Measurements from ENCODE around the gene ANKRD11.
"Not testable (repeated sequence)": the region's sequence is repeated elsewhere in the genome, so short reads cannot be mapped to it uniquely, and the experiment has no call there.

ANKRD11 gene

DNA sequence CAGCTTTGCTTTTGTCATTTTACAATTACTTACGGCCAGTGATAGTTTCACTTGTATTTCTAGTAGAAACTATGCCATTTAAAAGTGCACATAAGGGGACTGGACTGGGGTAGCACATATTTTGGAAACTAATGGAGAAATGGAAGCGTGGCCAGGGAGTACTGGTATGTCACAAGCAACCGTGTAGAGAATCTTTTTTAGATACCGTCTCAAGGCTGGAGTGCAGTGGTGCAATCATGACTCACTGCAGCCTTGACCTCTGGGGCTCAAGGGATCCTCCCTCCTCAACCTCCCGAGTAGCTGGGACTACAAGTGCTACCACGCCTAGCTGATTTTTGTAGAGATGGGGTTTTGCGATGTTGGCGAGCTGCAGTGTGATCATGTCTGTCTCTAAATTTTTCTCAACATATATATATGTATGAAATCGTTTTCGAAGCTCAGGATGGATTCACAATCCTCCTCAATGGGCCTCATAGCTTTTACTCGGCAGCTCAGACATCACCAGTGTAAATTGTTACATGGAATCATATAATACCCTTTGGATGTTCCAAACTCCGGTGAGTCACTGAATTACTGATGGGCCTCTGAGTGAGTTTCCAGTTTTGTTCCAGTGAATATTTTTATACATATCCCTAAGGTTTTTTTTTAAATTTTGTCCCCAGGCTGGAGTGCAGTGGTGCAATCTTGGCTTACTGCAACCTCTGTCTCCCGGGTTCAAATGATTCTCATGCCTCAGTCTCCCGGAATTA lies 221.2 kb downstream of the ANKRD11 start:
- no peak for DNase-seq (ENCODE audit: low read depth in 3 of 3)

DNA sequence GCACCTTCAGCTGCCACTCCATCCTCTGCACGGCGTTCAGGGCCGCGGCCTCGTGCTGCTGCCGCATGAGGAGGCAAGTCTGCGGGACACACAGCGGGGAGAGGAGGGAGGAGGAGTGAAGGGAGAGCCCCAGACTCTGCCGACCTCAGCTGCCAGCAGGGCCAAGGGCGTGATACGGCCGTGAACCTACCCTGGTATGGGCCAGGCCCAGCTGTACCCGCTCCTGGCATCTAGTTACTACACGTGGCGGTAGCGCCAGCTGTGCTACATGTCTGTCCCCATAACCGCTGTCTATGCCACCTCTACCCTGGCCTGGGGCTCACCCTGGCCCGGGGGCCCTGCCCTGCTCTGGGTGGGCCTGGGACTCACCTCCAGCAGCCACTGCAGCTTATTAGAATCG lies 221.8 kb downstream of the ANKRD11 start:
- DNase-seq (ENCODE audit: low read depth in 3 of 3) = no peak

DNA sequence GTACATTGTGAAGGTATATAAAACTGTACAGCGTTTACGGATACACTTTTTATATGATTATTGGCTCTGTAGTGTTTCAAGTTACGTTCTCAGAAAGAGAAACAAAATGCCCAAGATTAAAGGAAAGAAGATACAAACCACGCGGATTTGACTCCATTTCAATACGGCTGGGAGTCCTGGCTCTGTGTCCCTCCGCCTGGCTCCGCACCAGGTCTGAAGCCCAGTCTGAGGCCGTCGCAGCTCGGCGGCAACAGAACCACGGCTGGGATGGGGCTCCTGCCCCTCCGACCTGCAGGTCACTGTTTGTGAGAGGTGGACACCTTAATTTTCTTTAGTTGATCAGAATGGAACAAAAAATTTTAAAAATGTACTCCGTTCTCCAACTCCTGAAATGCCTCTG lies 222.6 kb downstream of the ANKRD11 start:
- DNase-seq (ENCODE audit: low read depth in 3 of 3) = not testable (repeated sequence)

DNA sequence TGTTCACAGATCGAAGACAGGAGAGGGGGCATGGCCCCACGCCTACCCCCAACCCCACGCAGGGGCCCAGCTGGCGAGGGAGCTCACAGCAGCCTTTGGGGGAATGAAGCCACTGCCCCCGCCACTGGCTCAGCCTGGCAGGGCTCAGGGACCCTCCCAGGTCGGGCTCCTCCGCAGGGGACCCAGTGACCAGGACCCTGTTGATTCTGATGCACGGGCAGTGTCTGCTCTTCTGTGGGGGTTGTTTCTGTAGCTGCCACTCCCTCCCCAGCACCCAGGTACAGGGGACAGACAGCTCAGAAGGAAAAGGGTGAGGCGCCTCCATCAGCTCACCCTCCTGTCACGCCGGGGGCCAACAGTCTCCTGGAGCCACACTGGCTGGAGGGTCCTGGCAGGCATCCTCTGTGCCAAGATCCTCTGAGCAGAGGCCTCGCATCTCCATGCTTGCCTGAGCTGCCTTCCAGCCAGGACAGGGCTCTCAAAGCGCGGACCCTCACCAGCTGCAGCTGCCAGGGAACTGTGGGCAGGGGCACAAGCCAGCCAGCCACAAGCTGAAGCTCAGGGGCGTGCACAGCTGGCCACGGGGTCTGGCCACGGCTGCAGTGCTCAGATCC lies 223.7 kb downstream of the ANKRD11 start:
- DNase-seq (ENCODE audit: low read depth in 3 of 3) = no peak

DNA sequence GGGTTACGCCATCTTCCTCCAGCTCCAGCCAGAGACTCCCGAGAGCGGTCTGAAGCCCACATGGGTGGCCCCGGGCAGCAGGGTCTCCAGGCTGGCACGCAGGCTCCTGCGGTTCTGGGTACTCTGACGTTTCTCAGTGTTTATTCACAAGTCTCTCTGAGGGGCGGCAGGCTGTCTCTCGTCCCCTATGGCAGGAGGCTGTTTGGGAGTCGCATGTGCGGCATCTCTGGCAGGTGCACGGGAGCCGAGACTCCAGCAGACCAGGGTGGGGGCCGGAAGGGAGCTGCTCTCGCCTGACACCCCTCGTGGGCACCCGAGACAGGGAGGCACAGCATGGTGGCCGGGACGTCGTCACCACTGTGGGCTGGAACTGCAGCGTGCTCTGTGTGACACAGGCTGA lies 224.7 kb downstream of the ANKRD11 start:
- no peak for DNase-seq (ENCODE audit: low read depth in 3 of 3)

DNA sequence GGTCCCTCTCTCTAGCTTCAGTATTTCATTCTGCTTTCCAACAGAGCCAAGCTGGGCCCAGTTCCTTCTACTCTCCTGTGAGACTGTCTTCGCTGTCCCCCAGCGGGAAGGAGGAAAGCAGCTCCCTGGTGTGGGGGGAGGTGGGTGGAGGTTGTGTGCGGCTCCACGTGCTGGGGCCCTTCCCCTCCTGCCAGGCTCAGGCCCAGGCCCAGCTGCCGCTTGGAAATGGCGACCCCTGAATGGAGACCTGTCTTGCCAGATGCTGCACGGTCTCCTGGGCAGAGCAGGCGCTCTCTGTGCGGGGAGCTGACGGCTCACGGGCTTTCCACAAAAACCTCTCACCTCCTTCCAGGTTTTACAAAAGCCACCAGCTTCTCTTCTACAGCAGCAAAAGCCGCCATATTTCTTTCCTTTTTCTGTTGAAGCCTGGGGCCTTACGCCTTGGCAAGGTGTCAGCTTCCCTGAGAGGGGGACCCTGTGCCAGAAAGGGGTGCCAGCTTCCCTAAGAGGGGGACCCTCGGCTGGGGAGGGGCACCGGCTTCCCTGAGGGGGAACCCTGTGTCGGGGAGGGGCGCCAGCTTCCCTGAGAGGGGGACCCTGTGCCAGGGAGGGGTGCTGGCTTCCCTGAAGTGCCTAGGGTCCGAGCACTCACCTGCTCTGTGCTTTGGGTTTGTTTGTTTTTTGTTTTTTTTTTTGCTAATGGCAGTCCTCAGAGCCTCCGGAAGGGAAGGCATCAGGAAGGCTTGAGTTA lies 225.4 kb downstream of the ANKRD11 start:
- DNase-seq (ENCODE audit: low read depth in 3 of 3) = no peak

DNA sequence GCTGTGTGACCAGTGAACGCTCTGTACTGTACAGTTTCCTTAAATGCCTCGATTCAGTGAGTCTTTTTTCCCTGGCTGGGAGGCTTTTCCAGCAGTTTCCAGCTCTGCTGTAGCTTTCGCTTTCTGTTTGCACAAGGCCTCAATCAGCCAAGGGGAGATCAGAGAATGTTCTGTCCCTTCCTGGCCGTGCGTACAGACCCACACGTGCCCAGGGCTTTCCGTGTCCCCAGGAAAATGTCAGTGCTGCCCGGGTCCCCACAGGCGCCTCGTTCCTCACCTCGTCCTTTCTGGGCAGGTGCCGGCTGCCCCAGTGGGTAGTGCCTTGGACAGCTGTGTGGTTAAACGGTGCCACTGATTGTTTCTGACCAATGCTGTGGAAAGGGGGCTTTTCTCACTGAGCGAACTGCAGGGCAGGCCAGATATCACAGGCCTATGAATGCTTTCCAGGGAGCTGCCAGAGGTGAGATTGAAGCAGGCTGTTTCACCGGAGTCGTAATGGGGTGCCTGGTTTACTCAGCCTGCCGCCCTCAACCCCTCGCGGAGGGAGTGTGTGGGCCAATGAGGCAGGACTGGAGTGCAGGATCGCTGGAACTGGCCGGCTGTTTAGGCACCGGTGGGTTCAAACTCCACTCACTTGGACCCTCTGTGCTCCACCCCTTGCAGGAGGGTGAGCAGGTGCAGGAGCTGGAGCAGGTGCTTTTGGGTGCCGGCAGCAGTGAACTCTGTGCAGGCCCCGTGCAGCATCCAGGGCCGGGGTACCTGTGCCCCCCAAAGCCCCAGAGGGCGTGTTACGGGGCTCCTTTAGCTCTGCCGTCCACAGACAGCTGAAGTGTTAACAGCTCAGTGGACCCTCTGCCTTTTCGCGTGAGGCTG lies 228.4 kb downstream of the ANKRD11 start:
- no peak for DNase-seq (ENCODE audit: low read depth in 3 of 3)

DNA sequence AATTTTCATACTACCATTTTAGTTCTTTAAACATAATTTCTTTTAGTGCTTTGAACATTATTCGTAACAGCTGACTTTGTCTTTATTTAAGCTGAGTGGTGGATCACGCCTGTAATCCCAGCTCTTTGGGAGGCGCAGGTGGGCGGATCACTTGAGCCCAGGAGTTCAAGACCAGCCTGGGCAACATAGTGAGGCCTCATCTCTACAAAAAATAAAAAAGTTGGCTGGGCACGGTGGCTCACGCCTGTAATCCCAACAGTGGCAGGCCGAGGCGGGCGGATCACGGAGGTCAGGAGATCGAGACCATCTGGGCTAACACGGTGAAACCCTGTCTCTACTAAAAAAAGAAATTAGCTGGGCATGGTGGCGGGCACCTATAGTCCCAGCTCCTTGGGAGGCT lies 230.5 kb downstream of the ANKRD11 start:
- DNase-seq (ENCODE audit: low read depth in 3 of 3) = not testable (repeated sequence)

DNA sequence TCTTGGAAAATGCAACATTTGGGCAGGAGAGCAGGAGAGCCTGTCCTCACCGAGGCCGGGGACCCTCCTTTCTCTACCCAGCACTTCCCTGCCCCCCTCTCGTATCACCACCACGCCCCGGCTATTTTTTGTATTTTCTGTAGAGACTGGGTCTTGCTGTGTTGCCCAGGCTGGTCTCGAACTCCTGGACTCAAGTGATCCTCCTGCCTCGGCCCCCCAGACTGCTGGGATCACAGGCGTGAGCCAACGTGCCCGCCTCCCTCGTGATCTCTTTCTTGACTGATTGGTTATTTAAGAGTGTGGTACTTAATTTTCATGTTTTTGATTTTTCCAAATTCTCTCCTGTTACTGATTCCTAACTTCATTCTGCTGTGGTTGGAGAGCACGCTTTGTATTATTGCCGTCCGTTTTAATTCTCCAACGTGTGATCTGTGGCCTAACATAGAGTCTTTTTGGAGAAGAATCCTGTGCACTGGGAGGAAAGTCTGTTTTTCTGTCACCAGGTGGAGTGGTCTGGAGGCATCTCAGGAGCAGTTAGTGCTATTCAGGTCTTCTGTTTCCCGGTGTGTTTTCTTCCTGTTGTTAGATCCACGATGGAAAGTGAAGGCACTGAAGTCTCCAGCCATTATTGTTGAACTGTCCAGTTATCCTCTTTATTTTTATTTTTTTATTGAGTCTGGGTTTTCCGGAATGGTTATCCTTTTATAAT lies 232.4 kb downstream of the ANKRD11 start:
- no peak for DNase-seq (ENCODE audit: low read depth in 3 of 3)

DNA sequence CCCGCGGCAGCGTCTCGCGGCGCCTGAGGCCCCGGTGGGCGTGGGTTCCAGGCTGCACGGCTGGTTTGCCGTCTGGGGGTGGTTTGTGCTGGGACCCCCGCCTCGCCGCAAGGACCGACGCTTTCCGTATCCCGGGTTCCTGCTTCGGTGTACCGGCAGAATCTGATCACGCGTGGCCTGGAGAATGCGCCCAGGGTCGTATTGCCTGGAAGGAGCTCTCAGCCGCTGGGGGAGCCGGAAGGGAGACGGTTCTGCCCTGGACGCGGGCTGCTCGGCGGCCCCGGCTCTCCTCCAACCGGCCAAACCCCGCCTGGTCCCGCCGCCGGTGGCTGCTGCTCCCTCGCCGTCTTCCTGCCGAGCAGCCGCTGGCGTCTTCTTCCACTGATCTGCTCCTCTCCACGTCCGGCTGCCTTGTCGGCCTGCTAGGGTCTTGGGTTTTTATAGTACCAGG lies 233.1 kb downstream of the ANKRD11 start:
- no peak for DNase-seq (ENCODE audit: low read depth in 3 of 3)

DNA sequence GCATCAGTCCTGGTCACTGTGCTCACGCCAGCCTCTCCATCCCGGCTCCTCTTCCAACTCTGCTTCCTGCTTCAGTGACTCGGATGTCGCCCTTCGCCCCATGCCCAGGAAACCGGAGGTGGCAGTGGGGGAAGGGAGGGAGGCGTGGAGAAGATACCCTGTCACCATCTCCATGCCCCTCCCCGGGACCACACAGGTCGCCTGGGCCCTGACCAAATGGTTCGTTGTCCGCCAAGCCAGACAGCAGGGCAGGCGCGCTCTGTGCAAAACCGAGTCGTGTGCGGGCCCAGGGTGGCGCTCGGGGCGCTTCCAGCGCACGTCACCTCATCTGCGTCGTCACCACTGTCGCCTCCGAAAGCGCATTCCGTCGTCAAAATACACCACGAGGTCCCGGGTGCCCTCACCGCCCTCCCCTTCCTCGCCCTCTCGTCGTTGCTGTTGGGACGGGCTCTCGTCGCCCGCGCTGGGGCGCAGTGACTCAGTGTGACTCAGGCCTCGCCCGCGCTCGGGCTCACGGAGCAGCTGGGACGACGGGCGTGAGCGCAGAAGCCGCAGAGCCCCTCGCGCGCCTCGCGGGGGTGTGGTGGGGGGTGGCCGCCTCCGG lies 233.6 kb downstream of the ANKRD11 start:
- peak; percentile 46 to 73 (median 73) for DNase-seq (ENCODE audit: low read depth in 3 of 3)

DNA sequence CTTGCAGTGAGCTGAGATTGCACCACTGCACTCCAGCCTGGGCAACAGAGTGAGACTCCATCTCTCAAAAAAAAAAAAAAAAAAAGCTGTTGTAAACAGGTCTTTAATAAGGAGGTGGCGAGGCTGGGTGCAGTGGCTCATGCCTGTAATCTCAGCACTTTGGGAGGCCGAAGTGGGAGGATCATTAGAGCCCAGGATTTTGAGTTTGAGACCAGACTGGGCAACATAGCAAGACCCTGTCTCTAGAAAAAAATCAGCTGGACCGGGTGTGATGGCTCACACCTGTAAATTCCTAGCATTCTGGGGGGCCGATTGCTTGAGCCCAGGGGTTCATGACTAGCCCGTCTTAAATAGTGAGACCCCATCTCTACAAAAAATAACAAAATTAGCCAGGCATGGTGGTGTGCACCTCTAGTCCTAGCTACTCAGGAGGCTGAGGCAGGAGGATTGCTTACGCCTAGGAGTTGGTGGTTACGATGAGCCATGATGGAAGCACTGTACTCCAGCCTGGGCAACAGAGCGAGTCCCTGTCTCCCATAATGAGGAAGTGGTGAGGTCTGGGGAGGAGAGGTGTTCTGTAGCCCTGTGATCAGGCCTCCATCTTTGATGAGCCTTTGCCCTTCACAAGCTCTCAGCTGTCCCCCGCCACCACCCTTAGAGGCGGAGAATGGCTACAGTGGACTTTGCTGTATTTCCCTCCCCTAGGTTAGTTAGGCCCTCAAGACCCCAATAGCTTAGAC lies 236.6 kb downstream of the ANKRD11 start:
- DNase-seq (ENCODE audit: low read depth in 3 of 3) = no peak

DNA sequence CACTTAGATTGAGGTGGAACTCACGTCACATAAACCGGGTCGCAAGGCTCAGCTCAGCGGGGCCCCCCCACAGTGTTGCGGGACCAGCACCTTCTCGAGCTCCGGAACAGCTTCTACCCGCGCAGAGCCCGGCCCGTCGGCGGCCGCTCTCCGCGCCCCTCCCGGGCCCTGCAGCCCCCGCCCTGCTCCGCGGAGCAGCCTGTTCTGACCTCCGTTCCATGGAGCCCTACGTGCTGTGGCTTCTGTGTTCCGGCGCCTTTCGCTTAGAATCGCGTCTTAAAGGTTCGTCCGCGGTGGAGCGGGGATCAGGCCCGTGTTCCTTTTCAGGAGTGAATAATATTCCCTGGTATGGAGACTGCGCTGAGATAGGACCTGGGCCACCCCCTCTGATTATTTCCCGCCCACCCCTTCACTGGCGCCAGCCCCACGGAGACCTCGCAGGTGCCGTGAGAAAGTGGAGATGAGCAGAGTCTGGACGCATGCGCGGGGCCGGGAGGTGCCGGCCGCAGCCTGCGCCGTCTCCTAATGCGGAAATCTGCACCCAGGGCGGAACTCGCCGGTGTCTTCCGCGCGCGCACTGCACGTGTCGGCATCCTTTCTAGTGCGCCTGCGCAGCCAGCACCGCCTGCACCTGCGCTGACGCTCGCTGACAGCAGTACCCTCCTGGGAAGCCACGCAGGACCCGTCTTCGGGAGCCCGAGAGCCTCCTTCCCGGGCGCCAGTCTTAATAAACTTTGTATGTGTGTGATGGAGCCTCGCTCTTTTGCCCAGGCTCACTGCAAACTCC lies 242.0 kb downstream of the ANKRD11 start:
- DNase-seq (ENCODE audit: low read depth in 3 of 3) = no peak

DNA sequence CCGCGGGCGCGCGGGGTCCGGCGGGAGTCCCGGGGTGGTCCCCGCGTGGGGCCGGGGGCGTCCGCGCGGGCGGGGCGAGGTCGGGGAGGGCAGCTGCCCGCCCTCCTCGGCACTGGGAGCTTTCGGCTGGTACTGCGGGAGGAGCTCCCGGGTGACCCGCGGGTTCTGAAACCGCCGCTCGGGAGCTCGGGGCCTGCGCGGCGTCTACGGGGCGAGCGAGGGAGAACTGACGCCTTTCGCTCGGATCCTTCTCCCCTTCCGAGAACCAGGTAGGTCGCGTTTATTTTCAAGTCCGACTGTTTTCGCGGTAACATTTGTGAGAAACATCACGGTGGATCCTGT lies 242.7 kb downstream of the ANKRD11 start:
- not testable (repeated sequence) for DNase-seq (ENCODE audit: low read depth in 3 of 3)

DNA sequence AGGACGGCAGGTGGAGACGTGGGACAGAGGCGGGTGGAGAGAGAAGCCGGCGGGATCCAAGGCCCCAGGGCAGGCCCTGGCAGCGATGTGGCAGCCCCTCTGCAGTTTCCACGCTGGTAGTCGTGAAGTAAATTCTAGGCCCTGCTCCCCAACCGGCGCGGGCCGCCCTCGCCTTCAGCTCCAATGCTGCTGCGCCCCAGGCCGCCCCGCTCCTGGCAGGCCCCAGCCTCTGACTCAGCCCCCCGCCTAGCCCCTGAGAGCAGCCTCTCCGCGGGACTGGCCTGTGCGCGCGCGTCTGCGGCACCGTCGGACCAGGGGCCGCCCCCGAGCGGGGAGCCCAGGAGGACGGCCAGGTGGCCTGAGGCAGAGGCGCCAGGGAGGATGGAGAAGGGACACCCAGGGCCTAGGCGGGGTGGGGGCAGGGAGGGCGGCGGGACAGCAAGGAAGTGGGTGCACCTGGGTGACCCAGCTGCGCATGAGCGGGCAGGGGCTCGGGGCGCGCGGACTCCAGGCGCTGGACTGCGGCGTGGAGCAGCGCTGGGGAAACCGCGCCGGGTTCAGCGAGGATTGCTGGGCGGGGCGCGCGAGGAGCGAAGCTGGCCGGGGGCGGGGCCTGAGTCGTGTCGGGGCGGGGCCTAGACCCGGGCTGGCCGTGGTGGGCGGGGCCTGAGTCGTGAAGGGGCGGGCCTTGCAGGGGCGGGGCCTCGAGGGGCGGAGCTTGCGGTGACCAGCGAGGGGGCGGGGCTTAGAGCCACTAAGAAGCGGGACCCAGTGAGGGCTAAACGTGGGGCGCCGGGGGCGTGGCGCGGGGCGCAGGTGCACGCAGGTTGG lies 243.2 kb downstream of the ANKRD11 start:
- DNase-seq (ENCODE audit: low read depth in 3 of 3) = peak; percentile 90 to 98 (median 98)

DNA sequence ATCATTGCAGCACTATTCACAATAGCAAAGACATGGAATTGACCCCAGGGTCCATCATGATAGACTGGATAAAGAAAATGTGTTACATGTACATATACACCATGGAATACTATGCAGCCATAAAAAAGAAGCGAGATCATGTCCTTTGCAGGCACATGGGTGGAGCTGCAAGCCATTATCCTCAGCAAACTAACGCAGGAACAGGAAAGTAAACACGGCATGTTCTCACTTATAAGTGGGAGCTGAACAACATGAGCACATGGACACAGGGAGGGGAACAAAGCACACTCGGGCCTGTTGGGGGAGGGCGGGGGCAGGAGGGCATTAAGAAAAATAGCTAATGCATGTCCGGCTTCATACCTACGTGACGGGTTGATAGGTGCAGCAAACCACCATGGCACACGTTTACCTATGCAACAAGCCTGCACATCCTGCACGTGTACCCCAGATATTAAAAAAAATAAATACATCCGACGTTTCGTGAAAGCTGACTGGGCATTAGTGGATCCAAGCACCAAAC lies 243.9 kb downstream of the ANKRD11 start:
- no peak for DNase-seq (ENCODE audit: low read depth in 3 of 3)

DNA sequence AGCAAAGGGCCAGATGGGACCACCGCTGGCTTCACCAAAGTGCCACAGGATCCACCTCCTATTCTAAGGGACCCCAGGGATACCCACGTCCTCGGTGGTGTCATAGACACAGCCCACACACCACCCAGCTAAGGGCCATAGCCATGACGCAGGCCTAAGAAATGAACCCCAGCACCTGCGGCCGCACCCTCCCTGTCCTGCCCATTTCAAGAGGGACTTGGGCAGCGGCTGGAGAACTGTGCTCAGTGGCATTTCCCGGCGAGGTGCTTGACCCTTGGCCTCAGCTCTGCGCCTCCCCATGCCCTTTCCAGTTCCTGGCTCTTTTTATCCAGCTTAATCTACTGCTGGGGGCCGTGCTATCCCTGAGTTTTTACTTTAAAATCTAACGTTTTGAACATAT lies 245.6 kb downstream of the ANKRD11 start:
- DNase-seq (ENCODE audit: low read depth in 3 of 3) = no peak

DNA sequence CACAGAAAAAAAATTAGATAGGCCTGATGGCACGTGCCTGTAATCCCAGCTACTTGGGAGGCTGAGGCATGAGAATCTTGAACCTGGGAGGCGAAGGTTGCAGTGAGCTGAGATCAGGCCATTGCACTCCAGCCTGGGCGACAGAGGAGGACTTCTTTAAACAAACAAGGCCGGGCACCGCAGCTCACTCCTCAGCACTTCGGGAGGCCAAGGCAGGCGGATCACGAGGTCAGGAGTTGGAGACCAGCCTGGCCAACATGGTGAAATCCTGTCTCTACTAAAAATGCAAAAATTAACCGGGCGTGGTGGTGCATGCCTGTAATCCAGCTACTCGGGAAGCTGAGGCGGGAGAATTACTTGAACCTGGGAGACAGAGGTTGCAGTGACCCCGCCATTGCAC lies 246.1 kb downstream of the ANKRD11 start:
- DNase-seq (ENCODE audit: low read depth in 3 of 3) = not testable (repeated sequence)

Data from stimulated activated CD4-positive, alpha-beta T cell treated with anti-CD3 and anti-CD28 coated beads, TNF-alpha, amount 100 ng/mL, for 48 hours (primary cell).